Measurements from ENCODE around the gene NDUFA1. TPM values are rescaled to one million over a fixed set of nuclear protein-coding genes. Genes with fewer than 3 reads are reported as not detected.

NDUFA1 gene
- total and polyA plus RNA-seq, 2 of the 13 experiments (the other 11 are each of a cell fraction or from before 2014, with no cell fraction given): 150 to 167 TPM

- TF ChIP-seq PRDM15 (CRISPR knock-in tag; IDR thresholded peaks at IDR 0.05) (no peak), REPIN1 (CRISPR knock-in tag; IDR thresholded peaks at IDR 0.05; ENCODE audit: borderline replicate concordance, low read depth) (no peak), ZNF839 (CRISPR knock-in tag; IDR thresholded peaks at IDR 0.05; ENCODE audit: borderline replicate concordance) (no peak), ZNF770 (CRISPR knock-in tag; IDR thresholded peaks at IDR 0.05) (peak; percentile 1; the same call in 1 of the 2 replicates), ZNF513 (CRISPR knock-in tag; conservative IDR thresholded peaks at IDR 0.05) (no peak), MLXIP (CRISPR knock-in tag; IDR thresholded peaks at IDR 0.05; ENCODE audit: borderline replicate concordance) (no peak), ZNF776 (CRISPR knock-in tag; IDR thresholded peaks at IDR 0.05) (no peak)
- TF ChIP-seq, protein P1, sequence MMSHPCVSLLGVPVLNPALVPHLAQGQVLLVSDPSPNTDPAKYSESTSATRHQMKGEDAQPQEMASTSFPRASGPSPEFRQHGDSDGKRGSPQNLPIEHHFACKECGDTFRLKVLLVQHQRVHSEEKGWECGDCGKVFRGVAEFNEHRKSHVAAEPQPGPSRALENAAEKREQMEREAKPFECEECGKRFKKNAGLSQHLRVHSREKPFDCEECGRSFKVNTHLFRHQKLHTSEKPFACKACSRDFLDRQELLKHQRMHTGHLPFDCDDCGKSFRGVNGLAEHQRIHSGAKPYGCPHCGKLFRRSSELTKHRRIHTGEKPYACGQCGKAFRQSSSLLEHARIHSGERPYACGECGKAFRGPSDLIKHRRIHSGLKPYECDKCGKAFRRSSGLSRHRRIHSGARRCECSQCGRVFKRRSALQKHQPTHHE (CRISPR knock-in tag; IDR thresholded peaks at IDR 0.05; ENCODE audit: borderline replicate concordance): no peak
- TF ChIP-seq, protein P2, sequence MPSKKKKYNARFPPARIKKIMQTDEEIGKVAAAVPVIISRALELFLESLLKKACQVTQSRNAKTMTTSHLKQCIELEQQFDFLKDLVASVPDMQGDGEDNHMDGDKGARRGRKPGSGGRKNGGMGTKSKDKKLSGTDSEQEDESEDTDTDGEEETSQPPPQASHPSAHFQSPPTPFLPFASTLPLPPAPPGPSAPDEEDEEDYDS (CRISPR knock-in tag; IDR thresholded peaks at IDR 0.05): peak; percentile 45
Measured at GRCh38 chrX:119852382-119853353, 19.0 kb upstream of the NDUFA1 start, which contains the start of gene UPF3B (continued).

All from HepG2 (cell line).